OCI-LY7 (cell line): ENCODE results near the gene ALG14.

ENCODE experiments used
- CTCF ChIP-seq: fragments of 200-600 bp; sonication (generic); conservative IDR thresholded peaks from 2 replicates; pipeline ENCODE4 v1.5.1; 2014; ENCODE audit warnings: mild to moderate bottlenecking, antibody characterized with exemption, low read length, moderate library complexity, mixed read lengths
- EZH2phosphoT487 ChIP-seq: fragments of 200-600 bp; sonication (generic); IDR thresholded peaks from 2 replicates; pipeline ENCODE4 v1.6.1; 2018; ENCODE audit warnings: low read depth, borderline replicate concordance, mild to moderate bottlenecking, mixed run types, antibody characterized with exemption, low read length, moderate library complexity, mixed read lengths

DNA sequence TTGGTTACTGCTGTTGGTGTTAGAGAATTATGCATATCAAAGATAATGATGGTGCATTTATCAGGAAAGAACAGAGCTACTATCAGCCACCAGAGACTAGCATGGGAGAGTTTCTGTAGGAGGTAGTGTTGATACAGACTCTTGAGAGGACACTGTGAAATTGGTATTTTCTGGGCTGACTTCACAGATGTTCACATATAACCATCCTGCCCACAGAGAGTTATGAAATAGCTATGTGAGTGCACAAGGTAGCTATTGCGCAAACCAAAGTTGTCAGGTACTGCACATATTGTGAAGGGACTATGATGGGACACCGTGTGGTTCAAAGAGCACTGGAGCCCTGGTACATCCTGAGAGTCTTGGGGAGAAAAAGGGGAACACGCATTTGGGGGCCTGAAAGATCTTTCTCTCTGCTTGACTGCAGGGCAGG lies 43.0 kb upstream of the ALG14 start:
- TF ChIP-seq CTCF (no peak), EZH2phosphoT487 (no peak)
